HepG2 (cell line): ENCODE results near the gene C1QTNF12. TPM values are rescaled to one million over a fixed set of nuclear protein-coding genes. Genes with fewer than 3 reads are reported as not detected.

Experiments
- ATF7-NPFF ChIP-seq: sonication (generic); formaldehyde crosslinking; IDR thresholded peaks from 2 replicates; pipeline ENCODE4 v1.8.1; 2023; ENCODE audit warnings: mild to moderate bottlenecking, low read depth, missing genetic modification reagents, moderate library complexity
- HMGXB3 ChIP-seq: sonication (generic); formaldehyde crosslinking; IDR thresholded peaks from 2 replicates; pipeline ENCODE4 v1.4.0; 2020; ENCODE audit warnings: missing genetic modification reagents, borderline replicate concordance
- HOXA9 ChIP-seq: sonication (generic); formaldehyde crosslinking; IDR thresholded peaks from 2 replicates; pipeline ENCODE4 v1.8.1; 2022; ENCODE audit warnings: missing genetic modification reagents, mild to moderate bottlenecking, moderate library complexity, borderline replicate concordance
- JUN ChIP-seq: sonication (generic); formaldehyde crosslinking; IDR thresholded peaks from 2 replicates; pipeline ENCODE4 v1.4.0; 2020; ENCODE audit warnings: mild to moderate bottlenecking, missing genetic modification reagents
- KDM4B ChIP-seq: sonication (generic); formaldehyde crosslinking; IDR thresholded peaks from 2 replicates; pipeline ENCODE4 v1.4.0; 2020; ENCODE audit warnings: missing genetic modification reagents
- MXD1 ChIP-seq: sonication (generic); formaldehyde crosslinking; IDR thresholded peaks from 2 replicates; pipeline ENCODE4 v1.4.0; 2020; ENCODE audit warnings: mild to moderate bottlenecking, missing genetic modification reagents
- ZBTB1 ChIP-seq: sonication (generic); formaldehyde crosslinking; IDR thresholded peaks from 2 replicates; pipeline ENCODE4 v1.4.0; 2020; ENCODE audit warnings: missing genetic modification reagents, borderline replicate concordance
- ZBTB34 ChIP-seq: sonication (generic); formaldehyde crosslinking; IDR thresholded peaks from 2 replicates; pipeline ENCODE4 v1.8.0; 2022; ENCODE audit warnings: mild to moderate bottlenecking, missing genetic modification reagents
- ZNF205 ChIP-seq: IDR thresholded peaks from 2 replicates; pipeline ENCODE4 v1.6.1; 2018; ENCODE audit warnings: missing biosample characterization, missing genetic modification reagents
- ZNF253 ChIP-seq: sonication (generic); formaldehyde crosslinking; IDR thresholded peaks from 2 replicates; pipeline ENCODE4 v1.8.0; 2022; ENCODE audit warnings: mild to moderate bottlenecking, missing genetic modification reagents, borderline replicate concordance
- ZNF383 ChIP-seq: sonication (generic); formaldehyde crosslinking; IDR thresholded peaks from 2 replicates; pipeline ENCODE4 v1.4.0; 2020; ENCODE audit warnings: missing genetic modification reagents, mild to moderate bottlenecking, borderline replicate concordance
- ZNF407 ChIP-seq: sonication (generic); formaldehyde crosslinking; IDR thresholded peaks from one replicate; pipeline ENCODE4 v1.5.1; 2020; ENCODE audit warnings: mild to moderate bottlenecking, missing genetic modification reagents; ENCODE audit errors: not compliant biosample characterization
- ZNF678 ChIP-seq: sonication (generic); formaldehyde crosslinking; IDR thresholded peaks from 2 replicates; pipeline ENCODE4 v1.4.0; 2020; ENCODE audit warnings: mild to moderate bottlenecking, missing genetic modification reagents
- polyA plus RNA-seq, 8 experiments: library from polyadenylated mRNA; depleted of rRNA in 3 of 8; stranded (reverse) in 7 of 8; unstranded in 1 of 8; fragments of >200 nt; fragmentation: Illumina TruSeq in 4 of 8; extraction: Trizol in 4 of 8; gene quantifications; 2 replicates each; pipeline versions ENCODE4 v1.2.1 to v1.2.3, GENCODE V29; 2011 to 2016; ENCODE audit warnings: low read depth in 4 of 8, missing spikeins in 1 of 8, mixed read lengths in 1 of 8; ENCODE audit not compliant: insufficient read depth in 1 of 8
- total RNA-seq, 5 experiments: library from RNA; depleted of rRNA; stranded (reverse); fragments of >200 nt; fragmentation: Illumina TruSeq; extraction: Trizol; gene quantifications; 2 replicates each; pipeline ENCODE4 v1.2.3, GENCODE V29; 2016; ENCODE audit warnings: low read depth in 1 of 5

C1QTNF12 gene
- total and polyA plus RNA-seq, 2 of the 13 experiments (the other 11 are each of a cell fraction or from before 2014, with no cell fraction given) = 0.18 to 0.64 TPM

GRCh38 chr1:1273512-1274298 lies 27.2 kb upstream of the C1QTNF12 start, which contains the start of gene UBE2J2 (continued):
- TF ChIP-seq HMGXB3 (CRISPR knock-in tag) (peak; percentile 71; the same call in 1 of the 2 replicates), ATF7-NPFF (CRISPR knock-in tag) (peak; percentile 92), ZNF205 (0 out of 2 replicates have a peak, but pooled peaks have one; percentile 13), HOXA9 (CRISPR knock-in tag) (0 out of 2 replicates have a peak, but pooled peaks have one; percentile 71), ZNF253 (CRISPR knock-in tag) (no peak), ZNF678 (CRISPR knock-in tag) (peak; percentile 58; the same call in 1 of the 2 replicates), KDM4B (CRISPR knock-in tag) (peak; percentile 68; the same call in 1 of the 2 replicates), MXD1 (CRISPR knock-in tag) (no peak), ZBTB1 (CRISPR knock-in tag) (no peak), JUN (CRISPR knock-in tag) (no peak), ZNF407 (CRISPR knock-in tag) (peak; percentile 44), ZBTB34 (CRISPR knock-in tag) (0 out of 2 replicates have a peak, but pooled peaks have one; percentile 46), ZNF383 (CRISPR knock-in tag) (no peak)
